Activated CD8-positive, alpha-beta T cell treated with anti-CD3 and anti-CD28 coated beads for 36 hours (primary cell): Measurements from ENCODE around the gene PNLIPRP1. TPM values are rescaled to one million over a fixed set of nuclear protein-coding genes. Genes with fewer than 3 reads are reported as not detected.

Experiments used
- ATAC-seq: fragments of 200-7000 bp; cut with Tn5 transposase; one replicate; pipeline ENCODE4 v1.10.0; 2021; ENCODE audit warnings: mild to moderate bottlenecking, moderate library complexity
- CTCF ChIA-PET: fragments of 350-600 bp; sonication (Branson Sonifier 250); formaldehyde crosslinking; loops from one replicate; lab custom pipeline; 2021; ENCODE audit warnings: antibody characterized with exemption; lab: Charles Lee
- POLR2A ChIA-PET: fragments of 350-600 bp; sonication (Branson Sonifier 250); formaldehyde crosslinking; loops from one replicate; lab custom pipeline; 2021; ENCODE audit warnings: antibody characterized with exemption; lab: Charles Lee
- DNase-seq: peaks from one replicate; pipeline ENCODE4 v3.0.0-alpha.2; 2020
- H3K27ac Mint-ChIP-seq: one replicate; pipeline ENCODE4 v1.8.0; 2021; ENCODE audit warnings: mild to moderate bottlenecking, mixed read lengths
- H3K27me3 Mint-ChIP-seq: one replicate; pipeline ENCODE4 v1.8.0; 2021; ENCODE audit warnings: mixed read lengths
- H3K36me3 Mint-ChIP-seq: one replicate; pipeline ENCODE4 v1.8.0; 2021; ENCODE audit warnings: low read depth, mixed read lengths
- H3K4me1 Mint-ChIP-seq: one replicate; pipeline ENCODE4 v1.8.0; 2021; ENCODE audit warnings: low read depth, mixed read lengths
- H3K4me3 Mint-ChIP-seq: one replicate; pipeline ENCODE4 v1.8.0; 2021; ENCODE audit warnings: mild to moderate bottlenecking, moderate library complexity, mixed read lengths
- H3K9me3 Mint-ChIP-seq: one replicate; pipeline ENCODE4 v1.8.0; 2021; ENCODE audit warnings: mixed read lengths
- CTCF ChIP-seq: fragments of 200-600 bp; IDR thresholded peaks from one replicate; pipeline ENCODE4 v1.8.0; 2022; ENCODE audit warnings: antibody characterized with exemption, mild to moderate bottlenecking
- intact Hi-C: fragments of 100-400 bp; cut with micrococcal nuclease; formaldehyde crosslinking; loops from one replicate; pipeline ENCODE4 v1.10.0; 2022
- total RNA-seq, 2 experiments: library from RNA; stranded (reverse); gene quantifications; one replicate each; pipeline ENCODE4 v1.2.3, GENCODE V29; 2021

Gene PNLIPRP1
- total RNA-seq, result not detected

DNA sequence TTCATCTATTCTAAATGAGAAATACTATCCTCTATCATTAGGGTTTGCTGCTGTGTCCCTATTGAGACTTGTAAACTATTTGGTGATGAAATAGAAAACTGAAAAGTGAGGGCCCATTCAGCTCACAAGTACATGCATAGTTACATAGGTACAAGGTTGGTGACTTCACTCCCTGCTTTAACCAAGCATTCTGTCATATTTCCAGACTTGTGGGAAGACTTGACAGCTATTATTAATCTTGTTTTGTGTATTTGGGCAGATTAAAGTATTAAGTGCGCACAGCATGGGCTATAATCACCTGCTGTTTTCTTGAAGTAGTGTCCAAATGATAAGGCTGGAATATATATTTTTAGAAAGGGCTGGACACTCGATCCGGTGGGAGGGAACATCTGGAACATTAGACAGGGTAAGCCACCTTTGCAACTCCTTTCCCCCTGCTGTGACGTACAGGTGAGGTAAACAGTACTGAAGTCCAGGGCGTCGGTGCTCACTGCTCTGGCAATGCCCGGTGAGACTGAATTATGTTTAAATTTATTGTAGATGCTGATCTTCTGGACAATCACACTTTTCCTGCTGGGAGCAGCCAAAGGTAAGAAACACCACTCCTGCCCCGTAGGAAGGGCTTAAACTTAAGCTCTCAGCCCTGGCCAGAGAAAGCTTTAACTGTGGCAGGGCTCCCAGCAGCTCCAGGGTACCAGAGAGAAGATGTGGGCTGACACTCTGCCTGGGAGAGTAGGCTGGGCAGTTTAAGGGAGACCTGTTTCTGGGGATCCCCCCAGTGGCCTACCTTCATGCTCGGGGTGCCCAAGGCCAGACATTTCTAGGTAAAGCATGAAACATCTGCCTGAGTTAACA is at the start of gene PNLIPRP1:
Gene PNLIPRP1 (plus strand): TSS at position 370 of the 855 bp plus-strand sequence. CDS start 171 bp downstream, at position 541.
- no peak for TF ChIP-seq CTCF
- no peaks in the 10 kb centered on the region for H3K36me3 Mint-ChIP-seq
- CTCF ChIA-PET, result interaction anchor here (0.6 to 1.6 kb wide), 2 partner anchors 69 to 546 kb away, joined by 3 to 4 read pairs; no protein-coding TSS in a partner anchor
- H3K9me3 Mint-ChIP-seq, result no peaks in the 10 kb centered on the region
- POLR2A ChIA-PET, result no interaction called here
- no peaks in the 10 kb centered on the region for H3K4me1 Mint-ChIP-seq
- no peaks in the 10 kb centered on the region for H3K27me3 Mint-ChIP-seq
- no peak for ATAC-seq
- H3K27ac Mint-ChIP-seq, result no peak within 1 kb of the TSS
- DNase-seq, result no peak
- intact Hi-C loops, result no loop called here
- no peak within 1 kb of the TSS for H3K4me3 Mint-ChIP-seq

GRCh38 chr10:116542007-116542677 is 48.6 kb upstream of the PNLIPRP1 start:
- ChIA-PET CTCF (no interaction called here), POLR2A (no interaction called here)
- Mint-ChIP-seq H3K27me3 (peaks cover 12% of the 10 kb centered on the region), H3K4me1 (no peaks in the 10 kb centered on the region), H3K4me3 (no peak overlapping the region), H3K9me3 (no peaks in the 10 kb centered on the region), H3K27ac (no peak overlapping the region), H3K36me3 (no peaks in the 10 kb centered on the region)
- TF ChIP-seq CTCF, result no peak
- ATAC-seq, result no peak
- intact Hi-C loops, result no loop called here
- DNase-seq, result no peak

GRCh38 chr10:116545122-116545521 is 45.6 kb upstream of the PNLIPRP1 start:
- H3K4me1 Mint-ChIP-seq, result no peaks in the 10 kb centered on the region
- no peak for DNase-seq
- peaks cover 5% of the 10 kb centered on the region for H3K27me3 Mint-ChIP-seq
- no peaks in the 10 kb centered on the region for H3K36me3 Mint-ChIP-seq
- H3K9me3 Mint-ChIP-seq, result no peaks in the 10 kb centered on the region
- H3K27ac Mint-ChIP-seq, result no peak overlapping the region
- no peak overlapping the region for H3K4me3 Mint-ChIP-seq
- intact Hi-C loops, result no loop called here
- ATAC-seq, result no peak
- no peak for TF ChIP-seq CTCF
- POLR2A ChIA-PET, result no interaction called here
- CTCF ChIA-PET, result no interaction called here

DNA sequence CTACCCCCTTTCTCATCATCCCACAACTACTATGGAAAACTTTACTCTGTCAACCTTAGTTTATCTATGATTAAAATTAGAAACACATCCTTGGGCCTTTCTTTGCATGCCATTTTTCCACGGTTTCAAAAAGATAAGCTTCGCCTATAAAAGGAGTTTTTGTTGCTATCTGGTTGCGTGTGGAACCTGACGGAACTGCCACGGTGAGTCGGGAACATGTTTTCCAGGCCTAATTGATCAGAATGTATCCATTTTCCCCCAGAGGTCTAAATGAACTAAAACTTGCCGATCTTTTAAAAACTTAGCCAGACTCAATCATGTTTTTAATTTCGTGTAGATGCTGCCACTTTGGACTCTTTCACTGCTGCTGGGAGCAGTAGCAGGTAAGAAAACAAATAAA is 45.0 kb upstream of the PNLIPRP1 start, which contains the start of gene PNLIP:
Gene PNLIP (plus strand): TSS at position 176 of the 400 bp plus-strand sequence. CDS start 162 bp downstream, at position 338.
- H3K27ac Mint-ChIP-seq, result no peak within 1 kb of the TSS
- CTCF ChIA-PET, result no interaction called here
- no peak for TF ChIP-seq CTCF
- H3K4me1 Mint-ChIP-seq, result no peaks in the 10 kb centered on the region
- DNase-seq (no peak), ATAC-seq (no peak)
- no peak within 1 kb of the TSS for H3K4me3 Mint-ChIP-seq
- no peaks in the 10 kb centered on the region for H3K36me3 Mint-ChIP-seq
- intact Hi-C loops, result no loop called here
- peaks cover 5% of the 10 kb centered on the region for H3K27me3 Mint-ChIP-seq
- no peaks in the 10 kb centered on the region for H3K9me3 Mint-ChIP-seq
- POLR2A ChIA-PET, result no interaction called here

DNA sequence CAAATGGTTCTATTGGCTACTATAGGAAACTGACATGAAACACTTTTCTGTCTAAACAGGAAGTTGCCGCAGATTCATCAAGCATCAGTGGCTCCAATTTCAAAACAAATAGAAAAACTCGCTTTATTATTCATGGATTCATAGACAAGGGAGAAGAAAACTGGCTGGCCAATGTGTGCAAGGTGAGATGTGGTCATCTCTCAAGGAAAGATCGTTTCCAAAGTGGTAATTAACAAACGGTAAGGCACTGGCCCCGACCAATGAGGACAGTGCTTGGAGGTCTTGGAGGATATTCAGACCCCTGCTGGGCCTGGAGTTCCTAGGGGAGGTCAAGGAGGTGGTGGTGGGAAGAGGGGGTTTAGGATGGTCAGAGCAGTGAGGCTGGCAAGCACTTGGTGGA is 42.5 kb upstream of the PNLIPRP1 start:
- POLR2A ChIA-PET, result no interaction called here
- CTCF ChIA-PET, result no interaction called here
- Mint-ChIP-seq H3K36me3 (no peaks in the 10 kb centered on the region), H3K4me1 (no peaks in the 10 kb centered on the region), H3K9me3 (no peaks in the 10 kb centered on the region), H3K4me3 (no peak overlapping the region), H3K27ac (no peak overlapping the region), H3K27me3 (peaks cover 5% of the 10 kb centered on the region)
- intact Hi-C loops, result no loop called here
- TF ChIP-seq CTCF, result no peak
- ATAC-seq (no peak), DNase-seq (no peak)
